ENCODE data around the gene KANSL2. TPM values are rescaled to one million over a fixed set of nuclear protein-coding genes. Genes with fewer than 3 reads are reported as not detected.

The KANSL2 gene
- total and polyA plus RNA-seq, 9 of the 15 experiments (the other 6 are each of a cell fraction or from before 2014, with no cell fraction given) = 41.1 to 89.8 (median 55.4) TPM

- TF ChIP-seq ZNF780A (CRISPR knock-in tag; IDR thresholded peaks at IDR 0.05) (no peak), POLR2AphosphoS2 (IDR thresholded peaks at IDR 0.05; ENCODE audit: low read length) (0 out of 2 replicates have a peak, but pooled peaks have one; percentile 55), TBL1XR1 (IDR thresholded peaks at IDR 0.05; ENCODE audit: low read length in 2 of 2) (no peak; a peak in 1 of 4 replicates), ZNF354B (CRISPR knock-in tag; IDR thresholded peaks at IDR 0.05) (no peak), CHAMP1 (IDR thresholded peaks at IDR 0.05) (no peak), TEAD4 (IDR thresholded peaks at IDR 0.05; ENCODE audit: low read length) (peak; percentile 64), TEAD4 (CRISPR knock-in tag; IDR thresholded peaks at IDR 0.05; ENCODE audit: borderline replicate concordance) (no peak), DLX4 (CRISPR knock-in tag; IDR thresholded peaks at IDR 0.05) (no peak), RAD51 (IDR thresholded peaks at IDR 0.05; ENCODE audit: borderline replicate concordance, low read depth) (no peak), STAT6 (CRISPR knock-in tag; IDR thresholded peaks at IDR 0.05) (peak; percentile 96; the same call in 1 of the 2 replicates), SLC30A9 (CRISPR knock-in tag; IDR thresholded peaks at IDR 0.05) (no peak), TOE1 (IDR thresholded peaks at IDR 0.05; ENCODE audit: borderline replicate concordance) (no peak), TOE1 (CRISPR knock-in tag; IDR thresholded peaks at IDR 0.05; ENCODE audit: borderline replicate concordance, low read depth) (peak; percentile 92; the same call in 1 of the 2 replicates), FOXA3 (CRISPR knock-in tag; conservative IDR thresholded peaks at IDR 0.05 in 1 of 2, IDR thresholded peaks at IDR 0.05 in 1 of 2) (peak in 1 of 2 experiments; percentile 52; a peak in 1 of 4 replicates), SUPT5H (IDR thresholded peaks at IDR 0.05) (peak; percentile 99)
- TF ChIP-seq, protein P1, sequence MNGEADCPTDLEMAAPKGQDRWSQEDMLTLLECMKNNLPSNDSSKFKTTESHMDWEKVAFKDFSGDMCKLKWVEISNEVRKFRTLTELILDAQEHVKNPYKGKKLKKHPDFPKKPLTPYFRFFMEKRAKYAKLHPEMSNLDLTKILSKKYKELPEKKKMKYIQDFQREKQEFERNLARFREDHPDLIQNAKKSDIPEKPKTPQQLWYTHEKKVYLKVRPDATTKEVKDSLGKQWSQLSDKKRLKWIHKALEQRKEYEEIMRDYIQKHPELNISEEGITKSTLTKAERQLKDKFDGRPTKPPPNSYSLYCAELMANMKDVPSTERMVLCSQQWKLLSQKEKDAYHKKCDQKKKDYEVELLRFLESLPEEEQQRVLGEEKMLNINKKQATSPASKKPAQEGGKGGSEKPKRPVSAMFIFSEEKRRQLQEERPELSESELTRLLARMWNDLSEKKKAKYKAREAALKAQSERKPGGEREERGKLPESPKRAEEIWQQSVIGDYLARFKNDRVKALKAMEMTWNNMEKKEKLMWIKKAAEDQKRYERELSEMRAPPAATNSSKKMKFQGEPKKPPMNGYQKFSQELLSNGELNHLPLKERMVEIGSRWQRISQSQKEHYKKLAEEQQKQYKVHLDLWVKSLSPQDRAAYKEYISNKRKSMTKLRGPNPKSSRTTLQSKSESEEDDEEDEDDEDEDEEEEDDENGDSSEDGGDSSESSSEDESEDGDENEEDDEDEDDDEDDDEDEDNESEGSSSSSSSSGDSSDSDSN (IDR thresholded peaks at IDR 0.05; ENCODE audit: borderline replicate concordance in 1 of 2, low read depth in 2 of 2, low read length in 2 of 2) = 0 out of 4 replicates have a peak, but pooled peaks of 1 of the 2 experiments have one; percentile 40
- TF ChIP-seq, protein P2, sequence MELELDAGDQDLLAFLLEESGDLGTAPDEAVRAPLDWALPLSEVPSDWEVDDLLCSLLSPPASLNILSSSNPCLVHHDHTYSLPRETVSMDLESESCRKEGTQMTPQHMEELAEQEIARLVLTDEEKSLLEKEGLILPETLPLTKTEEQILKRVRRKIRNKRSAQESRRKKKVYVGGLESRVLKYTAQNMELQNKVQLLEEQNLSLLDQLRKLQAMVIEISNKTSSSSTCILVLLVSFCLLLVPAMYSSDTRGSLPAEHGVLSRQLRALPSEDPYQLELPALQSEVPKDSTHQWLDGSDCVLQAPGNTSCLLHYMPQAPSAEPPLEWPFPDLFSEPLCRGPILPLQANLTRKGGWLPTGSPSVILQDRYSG (tag; conservative IDR thresholded peaks at IDR 0.05; ENCODE audit: low read depth) = no peak
Measured at GRCh38 chr12:48681710-48682532, at the start of gene KANSL2 (continued).

All from K562 (cell line).